Measurements from ENCODE around the gene PLD5. TPM values are rescaled to one million over a fixed set of nuclear protein-coding genes. Genes with fewer than 3 reads are reported as not detected.

PLD5 gene
- total and polyA plus RNA-seq, 5 experiments from 2014 or later = 0.22 TPM; not detected in 4

GRCh38 chr1:242209063-242209462 is 315.4 kb downstream of the PLD5 start:
- no peaks in the 10 kb centered on the region for H3K36me3 Mint-ChIP-seq
- H3K4me3 Mint-ChIP-seq = no peak overlapping the region
- ATAC-seq (no peak), DNase-seq (no peak)
- H3K4me1 Mint-ChIP-seq = no peaks in the 10 kb centered on the region
- peaks cover 3 to 29% (median 8%) of the 10 kb centered on the region in 5 donors for H3K27me3 Mint-ChIP-seq
- POLR2A ChIA-PET = no interaction called here
- peaks cover 0 to 4% (median 0%) of the 10 kb centered on the region in 9 donors for H3K9me3 Mint-ChIP-seq
- H3K27ac Mint-ChIP-seq = no peak overlapping the region

DNA sequence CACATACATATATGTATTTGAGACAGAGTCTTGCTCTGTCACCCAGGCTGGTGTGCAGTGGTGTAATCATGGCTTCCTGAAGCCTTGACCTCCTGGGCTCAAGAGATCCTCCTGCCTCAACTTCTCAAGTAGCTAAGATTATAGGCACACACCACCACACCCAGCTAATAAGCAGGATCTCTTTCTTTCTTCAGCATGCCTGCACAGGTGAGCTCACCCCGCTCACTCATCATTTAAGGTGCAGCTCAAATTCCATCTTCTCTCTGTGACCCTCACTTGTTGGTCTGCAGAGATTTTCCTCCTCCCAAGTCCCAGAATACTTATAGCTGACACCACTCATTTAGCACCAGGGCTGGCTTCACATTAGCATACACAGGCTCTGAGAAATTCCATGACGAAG is 316.5 kb downstream of the PLD5 start:
- no peaks in the 10 kb centered on the region for H3K36me3 Mint-ChIP-seq
- POLR2A ChIA-PET = no interaction called here
- DNase-seq (no peak), ATAC-seq (no peak)
- no peaks in the 10 kb centered on the region for H3K9me3 Mint-ChIP-seq
- H3K27me3 Mint-ChIP-seq = peaks cover 0 to 26% (median 8%) of the 10 kb centered on the region in 5 donors
- no peak overlapping the region for H3K27ac Mint-ChIP-seq
- H3K4me1 Mint-ChIP-seq = no peaks in the 10 kb centered on the region
- no peak overlapping the region for H3K4me3 Mint-ChIP-seq

DNA sequence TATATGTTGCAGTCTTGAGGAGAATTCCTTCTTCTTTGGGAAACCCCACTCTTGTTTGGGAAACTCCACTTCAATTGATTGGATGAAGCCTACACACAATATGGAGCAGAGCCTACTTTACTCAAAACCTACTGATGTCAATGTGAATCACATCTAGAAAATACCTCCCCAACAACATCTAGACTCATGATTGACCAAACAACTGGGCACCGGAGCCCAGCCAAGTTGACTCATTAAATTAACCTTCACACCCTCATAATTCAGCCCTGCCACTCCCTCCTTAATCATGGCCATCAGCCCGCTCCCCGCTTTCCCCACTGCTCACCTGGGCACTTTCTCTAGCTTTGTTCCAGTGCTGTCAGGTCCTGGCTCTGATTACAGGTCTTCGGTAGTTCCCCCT is 317.5 kb downstream of the PLD5 start:
- H3K4me3 Mint-ChIP-seq = no peak overlapping the region
- DNase-seq (no peak), ATAC-seq (no peak)
- H3K27me3 Mint-ChIP-seq = peaks cover 0 to 20% (median 8%) of the 10 kb centered on the region in 5 donors
- no peaks in the 10 kb centered on the region for H3K36me3 Mint-ChIP-seq
- no peaks in the 10 kb centered on the region for H3K4me1 Mint-ChIP-seq
- H3K9me3 Mint-ChIP-seq = no peaks in the 10 kb centered on the region
- no peak overlapping the region for H3K27ac Mint-ChIP-seq
- POLR2A ChIA-PET = no interaction called here

DNA sequence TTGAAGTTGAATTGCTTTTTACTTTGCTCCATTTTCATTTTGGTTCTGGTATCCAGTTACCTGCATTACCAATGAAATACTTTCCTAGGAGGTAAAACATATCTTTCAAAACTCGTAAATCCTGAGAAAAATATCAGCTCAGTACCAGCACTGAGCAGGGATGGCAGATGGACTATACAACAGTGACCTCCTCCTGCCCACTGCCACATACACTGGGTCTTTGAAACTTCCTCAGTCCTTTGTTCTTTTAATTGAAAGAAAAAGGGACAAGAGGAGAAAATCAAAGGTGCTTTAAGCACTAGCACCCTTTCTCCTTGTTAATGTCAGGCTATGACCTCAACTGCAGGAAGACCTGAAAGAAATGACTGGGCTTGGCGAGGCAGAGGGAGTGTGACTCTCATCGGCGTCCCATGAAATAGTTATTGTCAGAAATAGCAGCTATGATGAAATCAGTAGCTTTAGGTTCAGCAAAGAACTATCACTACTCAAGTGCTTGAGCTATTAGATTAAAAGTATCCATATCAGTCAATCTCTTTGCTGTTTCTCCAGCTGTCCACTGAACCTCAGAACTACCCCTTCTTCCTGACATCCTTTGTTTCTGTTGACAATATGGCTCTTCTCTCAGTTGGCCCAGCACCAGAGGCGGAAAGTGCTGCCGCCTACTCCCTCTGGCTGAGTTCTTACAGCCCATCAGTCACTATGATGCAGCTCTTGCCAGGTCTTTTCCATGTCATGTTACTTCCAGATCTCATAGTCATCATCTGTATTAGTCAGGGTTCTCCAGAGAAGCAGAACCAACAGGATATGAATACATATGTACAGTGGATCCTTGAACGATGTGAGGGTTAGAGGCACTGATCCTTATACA is 318.6 kb downstream of the PLD5 start:
- H3K4me3 Mint-ChIP-seq = no peak overlapping the region
- no peaks in the 10 kb centered on the region for H3K4me1 Mint-ChIP-seq
- H3K27me3 Mint-ChIP-seq = peaks cover 0 to 20% (median 8%) of the 10 kb centered on the region in 5 donors
- H3K36me3 Mint-ChIP-seq = no peaks in the 10 kb centered on the region
- POLR2A ChIA-PET = no interaction called here
- H3K9me3 Mint-ChIP-seq = no peaks in the 10 kb centered on the region
- no peak overlapping the region for H3K27ac Mint-ChIP-seq
- ATAC-seq = no peak
- no peak for DNase-seq

DNA sequence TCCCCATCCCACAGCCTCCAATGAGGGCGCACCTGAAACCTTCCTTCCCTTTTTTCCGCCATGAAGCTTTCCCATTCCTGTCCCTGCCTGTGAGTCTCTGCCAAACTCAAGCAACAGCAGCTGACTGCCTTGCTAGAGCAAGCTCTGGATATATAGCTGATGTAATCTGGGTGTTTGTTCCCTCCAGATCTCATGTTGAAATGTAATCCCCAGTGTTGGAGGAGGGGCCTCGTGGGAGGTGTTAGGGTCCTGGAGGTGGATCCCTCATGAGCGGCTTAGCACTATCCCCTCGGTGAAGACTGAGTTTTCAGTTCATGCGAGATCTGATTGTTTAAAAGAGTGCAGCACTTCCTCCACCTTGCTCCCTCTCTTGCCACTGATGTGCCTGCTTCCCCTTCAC is 321.2 kb downstream of the PLD5 start:
- Mint-ChIP-seq H3K27ac (no peak overlapping the region), H3K27me3 (peaks cover 0 to 19% (median 3%) of the 10 kb centered on the region in 5 donors), H3K4me3 (no peak overlapping the region), H3K36me3 (no peaks in the 10 kb centered on the region), H3K9me3 (no peaks in the 10 kb centered on the region), H3K4me1 (no peaks in the 10 kb centered on the region)
- ATAC-seq (no peak), DNase-seq (no peak)
- POLR2A ChIA-PET = no interaction called here

DNA sequence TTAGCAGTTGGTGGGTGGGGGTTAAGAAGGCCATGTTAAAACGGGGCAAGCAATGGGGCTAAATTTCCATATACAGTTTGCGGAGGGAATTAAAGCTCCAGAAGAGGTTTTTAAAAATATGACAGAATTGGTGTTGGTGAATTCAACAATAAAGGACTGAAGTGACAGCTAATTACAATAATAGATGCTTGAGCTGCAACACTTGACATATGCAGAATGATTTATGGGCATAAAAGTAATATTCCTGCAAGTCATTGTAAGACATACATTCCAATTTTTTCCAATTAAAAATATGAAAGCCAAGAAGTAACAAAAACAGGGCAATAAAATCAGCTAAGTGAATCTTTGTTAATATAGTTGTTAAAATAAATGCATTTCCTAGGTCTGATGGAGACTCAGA is 323.4 kb downstream of the PLD5 start:
- ATAC-seq = no peak
- peaks cover 0 to 8% (median 0%) of the 10 kb centered on the region in 5 donors for H3K27me3 Mint-ChIP-seq
- POLR2A ChIA-PET = no interaction called here

GRCh38 chr1:242199776-242200458 is 324.6 kb downstream of the PLD5 start:
- Mint-ChIP-seq H3K36me3 (no peaks in the 10 kb centered on the region), H3K4me3 (no peak overlapping the region), H3K9me3 (no peaks in the 10 kb centered on the region), H3K4me1 (no peaks in the 10 kb centered on the region), H3K27ac (no peak overlapping the region), H3K27me3 (peaks cover 0 to 7% (median 0%) of the 10 kb centered on the region in 5 donors)
- no peak for ATAC-seq
- POLR2A ChIA-PET = no interaction called here
- no peak for DNase-seq

More for the DNA sequence above, 323.4 kb downstream of the PLD5 start:
- no peak overlapping the region for H3K4me3 Mint-ChIP-seq
- H3K9me3 Mint-ChIP-seq = no peaks in the 10 kb centered on the region
- H3K36me3 Mint-ChIP-seq = no peaks in the 10 kb centered on the region
- no peak overlapping the region for H3K27ac Mint-ChIP-seq
- no peak for DNase-seq
- H3K4me1 Mint-ChIP-seq = no peaks in the 10 kb centered on the region

GRCh38 chr1:242197907-242198820 is 326.3 kb downstream of the PLD5 start:
- no peak for ATAC-seq
- POLR2A ChIA-PET = no interaction called here
- Mint-ChIP-seq H3K4me3 (no peak overlapping the region), H3K4me1 (no peaks in the 10 kb centered on the region), H3K27me3 (peaks cover 0 to 2% (median 0%) of the 10 kb centered on the region in 5 donors), H3K36me3 (no peaks in the 10 kb centered on the region), H3K27ac (no peak overlapping the region), H3K9me3 (no peaks in the 10 kb centered on the region)
- no peak for DNase-seq

DNA sequence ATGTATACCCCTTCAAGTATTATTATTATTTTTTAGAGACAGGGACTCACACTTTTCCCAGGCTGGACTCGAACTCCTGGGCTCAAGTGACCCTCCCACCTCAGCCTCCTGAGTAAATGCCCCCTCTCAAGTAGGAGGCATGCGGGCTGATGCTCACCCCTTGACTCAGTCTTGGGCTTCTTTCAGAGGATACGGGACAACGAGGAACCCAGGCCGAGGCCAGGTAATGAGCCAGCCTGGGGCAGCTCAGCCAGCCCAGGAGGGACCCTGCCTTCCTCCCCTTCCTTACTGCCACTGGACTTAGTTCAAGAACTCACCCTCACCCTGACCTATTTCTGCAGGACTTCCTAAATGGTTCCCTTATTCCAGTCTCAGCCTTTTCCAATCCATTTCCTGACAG is 327.6 kb downstream of the PLD5 start:
- no peaks in the 10 kb centered on the region for H3K36me3 Mint-ChIP-seq
- no peak for DNase-seq
- H3K27me3 Mint-ChIP-seq = no peaks in the 10 kb centered on the region
- H3K9me3 Mint-ChIP-seq = no peaks in the 10 kb centered on the region
- H3K4me3 Mint-ChIP-seq = no peak overlapping the region
- H3K4me1 Mint-ChIP-seq = no peaks in the 10 kb centered on the region
- POLR2A ChIA-PET = no interaction called here
- no peak overlapping the region for H3K27ac Mint-ChIP-seq
- ATAC-seq = no peak

DNA sequence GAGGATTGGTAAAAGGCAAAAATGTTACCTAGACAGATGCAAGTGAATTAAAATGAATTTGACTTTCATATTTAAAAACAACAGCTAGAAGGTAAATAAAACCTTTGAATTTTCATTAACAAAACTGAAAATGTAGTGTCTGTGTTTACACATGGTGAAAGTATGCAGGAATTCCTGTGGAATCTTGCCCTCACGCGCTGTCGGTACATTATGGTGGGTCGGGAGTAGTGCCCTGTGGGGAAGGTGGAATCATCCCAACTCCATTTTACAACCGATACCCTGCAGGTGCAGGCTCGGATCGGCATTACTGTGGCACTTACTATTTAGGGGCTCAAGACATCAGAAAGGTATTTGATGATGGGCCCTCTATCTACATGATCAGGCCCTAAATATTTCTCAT is 328.4 kb downstream of the PLD5 start:
- ATAC-seq = no peak
- no peak overlapping the region for H3K4me3 Mint-ChIP-seq
- H3K27ac Mint-ChIP-seq = no peak overlapping the region
- H3K36me3 Mint-ChIP-seq = no peaks in the 10 kb centered on the region
- H3K27me3 Mint-ChIP-seq = no peaks in the 10 kb centered on the region
- no peaks in the 10 kb centered on the region for H3K4me1 Mint-ChIP-seq
- POLR2A ChIA-PET = no interaction called here
- DNase-seq = no peak
- no peaks in the 10 kb centered on the region for H3K9me3 Mint-ChIP-seq

- Mint-ChIP-seq H3K9me3 (peaks cover 0 to 11% (median 0%) of the 10 kb centered on the region in 9 donors), H3K4me3 (no peak overlapping the region), H3K27me3 (peaks cover 0 to 24% (median 6%) of the 10 kb centered on the region in 5 donors), H3K27ac (no peak overlapping the region), H3K4me1 (no peaks in the 10 kb centered on the region), H3K36me3 (no peaks in the 10 kb centered on the region)
- DNase-seq (no peak), ATAC-seq (no peak)
- POLR2A ChIA-PET = interaction anchor here (0.7 kb wide), 1 partner anchor 32 kb away, joined by 6 read pairs; no protein-coding TSS in a partner anchor
Measured at GRCh38 chr1:242189591-242189990, 334.9 kb downstream of the PLD5 start.

GRCh38 chr1:242187816-242188215 is 336.7 kb downstream of the PLD5 start:
- Mint-ChIP-seq H3K27me3 (peaks cover 0 to 24% (median 6%) of the 10 kb centered on the region in 5 donors), H3K36me3 (no peaks in the 10 kb centered on the region), H3K27ac (no peak overlapping the region), H3K4me1 (no peaks in the 10 kb centered on the region), H3K4me3 (no peak overlapping the region), H3K9me3 (peaks cover 0 to 11% (median 0%) of the 10 kb centered on the region in 9 donors)
- DNase-seq = no peak
- POLR2A ChIA-PET = no interaction called here
- no peak for ATAC-seq

DNA sequence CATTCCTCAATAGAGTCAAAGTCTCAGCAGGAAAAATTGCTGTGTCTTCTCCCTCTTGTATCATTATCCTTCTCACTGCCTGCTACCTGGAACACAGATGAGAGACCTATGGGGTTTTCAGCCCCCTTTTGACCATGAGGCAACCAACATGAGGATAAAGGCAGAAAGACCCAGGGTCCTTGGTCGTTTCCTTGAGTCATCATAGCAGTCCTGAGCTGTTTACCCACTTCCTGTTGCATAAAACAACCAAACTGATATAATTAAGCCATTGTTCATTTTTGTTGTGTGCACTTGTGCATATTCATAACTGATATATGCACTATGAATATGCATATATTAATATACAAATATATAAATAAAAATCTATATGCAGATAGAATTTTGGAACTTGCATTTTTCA is 337.3 kb downstream of the PLD5 start:
- Mint-ChIP-seq H3K4me1 (no peaks in the 10 kb centered on the region), H3K4me3 (no peak overlapping the region), H3K36me3 (no peaks in the 10 kb centered on the region), H3K9me3 (peaks cover 0 to 11% (median 0%) of the 10 kb centered on the region in 9 donors), H3K27ac (no peak overlapping the region), H3K27me3 (peaks cover 0 to 24% (median 6%) of the 10 kb centered on the region in 5 donors)
- POLR2A ChIA-PET = no interaction called here
- DNase-seq (no peak), ATAC-seq (no peak)
